BJ (cell line): ENCODE measurements around the gene GNS. TPM values are rescaled to one million over a fixed set of nuclear protein-coding genes. Genes with fewer than 3 reads are reported as not detected.
"Not testable (repeated sequence)": the region's sequence is repeated elsewhere in the genome, so short reads cannot be mapped to it uniquely, and the experiment has no call there.

ENCODE experiments used
- CTCF ChIA-PET: fragments of 350-600 bp; formaldehyde crosslinking; extraction: SDS; loops from one replicate; lab custom pipeline; 2021; ENCODE audit warnings: antibody characterized with exemption, inconsistent platforms; lab: Yijun Ruan, JAX
- POLR2A ChIA-PET: fragments of 300-600 bp; sonication (Branson Sonifier 250); formaldehyde crosslinking; extraction: SDS; loops from one replicate; lab custom pipeline; 2021; ENCODE audit warnings: antibody characterized with exemption; lab: Charles Lee
- DNase-seq: peaks from one replicate; pipeline ENCODE4 v3.0.0-alpha.2; 2011; ENCODE audit warnings: low read depth
- H3K27me3 ChIP-seq: 2 replicates; pipeline ENCODE4 v1.6.0; 2011; ENCODE audit warnings: low read length; ENCODE audit not compliant: control insufficient read depth, insufficient read depth
- H3K36me3 ChIP-seq: 2 replicates; pipeline ENCODE4 v1.5.1; 2011; ENCODE audit warnings: low read length; ENCODE audit not compliant: control insufficient read depth, insufficient read depth
- H3K4me3 ChIP-seq: 2 replicates; pipeline ENCODE4 v1.5.1; 2011; ENCODE audit warnings: low read depth, mild to moderate bottlenecking, control low read depth, low read length
- polyA plus RNA-seq: library from polyadenylated mRNA; depleted of rRNA; stranded (reverse); fragments of >200 nt; gene quantifications from 2 replicates; pipeline ENCODE4 v1.2.3, GENCODE V29; 2011
- TF ChIP-seq, protein P1 (sequence below): IDR thresholded peaks from 2 replicates; pipeline ENCODE4 v1.5.1; 2011; ENCODE audit warnings: low read depth, mild to moderate bottlenecking, control low read depth, inconsistent platforms, low read length, moderate library complexity; ENCODE audit not compliant: insufficient read depth

Gene GNS
- polyA plus RNA-seq, 1 experiment, result 100 TPM

GRCh38 chr12:64691795-64692583 lies 67.2 kb downstream of the GNS start:
- peaks cover 5% of the 10 kb centered on the region for H3K36me3 ChIP-seq
- H3K4me3 ChIP-seq, result no peak overlapping the region
- POLR2A ChIA-PET, result interaction anchor here (0.9 kb wide), 1 partner anchor 12 kb away, joined by 3 read pairs; no protein-coding TSS in a partner anchor
- DNase-seq, result no peak
- CTCF ChIA-PET, result interaction anchor here (0.9 to 7.9 kb wide), 4 partner anchors 10 to 142 kb away, joined by 3 to 167 read pairs (median 4); no protein-coding TSS in a partner anchor
- H3K27me3 ChIP-seq, result no peaks in the 10 kb centered on the region
- TF ChIP-seq, protein P1, sequence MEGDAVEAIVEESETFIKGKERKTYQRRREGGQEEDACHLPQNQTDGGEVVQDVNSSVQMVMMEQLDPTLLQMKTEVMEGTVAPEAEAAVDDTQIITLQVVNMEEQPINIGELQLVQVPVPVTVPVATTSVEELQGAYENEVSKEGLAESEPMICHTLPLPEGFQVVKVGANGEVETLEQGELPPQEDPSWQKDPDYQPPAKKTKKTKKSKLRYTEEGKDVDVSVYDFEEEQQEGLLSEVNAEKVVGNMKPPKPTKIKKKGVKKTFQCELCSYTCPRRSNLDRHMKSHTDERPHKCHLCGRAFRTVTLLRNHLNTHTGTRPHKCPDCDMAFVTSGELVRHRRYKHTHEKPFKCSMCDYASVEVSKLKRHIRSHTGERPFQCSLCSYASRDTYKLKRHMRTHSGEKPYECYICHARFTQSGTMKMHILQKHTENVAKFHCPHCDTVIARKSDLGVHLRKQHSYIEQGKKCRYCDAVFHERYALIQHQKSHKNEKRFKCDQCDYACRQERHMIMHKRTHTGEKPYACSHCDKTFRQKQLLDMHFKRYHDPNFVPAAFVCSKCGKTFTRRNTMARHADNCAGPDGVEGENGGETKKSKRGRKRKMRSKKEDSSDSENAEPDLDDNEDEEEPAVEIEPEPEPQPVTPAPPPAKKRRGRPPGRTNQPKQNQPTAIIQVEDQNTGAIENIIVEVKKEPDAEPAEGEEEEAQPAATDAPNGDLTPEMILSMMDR, result no peak

DNA sequence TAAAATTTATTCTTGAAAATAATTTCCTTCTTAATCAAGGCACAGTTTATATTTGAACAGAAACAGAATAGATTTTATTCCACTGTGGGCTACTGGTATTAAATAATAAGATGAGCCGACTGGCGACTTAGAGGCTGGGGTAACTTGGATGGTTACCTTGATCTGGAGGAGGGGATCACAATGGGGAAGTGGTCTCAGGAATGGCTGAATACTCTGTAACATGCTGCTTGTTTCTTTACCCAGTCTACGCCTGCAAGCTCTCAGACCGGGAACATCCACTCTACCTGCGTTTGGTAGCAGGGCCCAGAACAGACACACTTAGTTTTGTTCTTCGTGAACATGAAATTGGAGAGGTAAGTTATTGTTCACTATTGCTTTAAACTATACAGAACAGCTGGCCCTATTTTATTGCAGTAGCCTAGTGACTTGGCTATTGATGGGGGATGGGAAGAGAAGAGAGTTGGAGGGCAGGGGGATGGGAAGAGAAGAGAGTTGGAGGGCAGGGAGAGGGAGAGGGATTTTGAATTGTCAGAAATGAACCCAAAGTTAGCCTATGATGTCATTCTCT lies 67.9 kb downstream of the GNS start:
- TF ChIP-seq, protein P1, result no peak
- no peaks in the 10 kb centered on the region for H3K27me3 ChIP-seq
- DNase-seq, result no peak
- ChIA-PET CTCF (interaction anchor here (0.9 to 7.9 kb wide), 3 partner anchors 83 to 141 kb away, joined by 3 to 167 read pairs (median 4); no protein-coding TSS in a partner anchor), POLR2A (interaction anchor here (0.9 kb wide), 1 partner anchor 11 kb away, joined by 3 read pairs; no protein-coding TSS in a partner anchor)
- peaks cover 5% of the 10 kb centered on the region for H3K36me3 ChIP-seq
- no peak overlapping the region for H3K4me3 ChIP-seq

DNA sequence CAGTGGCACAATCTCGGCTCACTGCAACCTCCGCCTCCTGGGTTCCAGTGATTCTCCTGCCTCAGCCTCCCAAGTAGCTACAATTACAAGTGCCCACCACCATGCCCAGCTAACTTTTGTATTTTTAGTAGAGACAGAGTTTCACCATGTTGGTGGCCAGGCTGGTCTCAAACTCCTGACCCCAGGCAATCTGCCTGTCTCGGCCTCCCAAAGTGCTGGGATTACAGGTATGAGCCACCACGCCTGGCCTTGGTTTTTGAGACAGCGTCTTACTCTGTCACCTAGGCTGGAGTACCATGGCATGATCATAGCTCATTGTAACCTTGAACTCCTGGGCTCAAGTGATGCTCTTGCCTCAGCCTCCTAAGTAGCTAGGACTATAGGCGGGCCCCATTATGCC lies 69.0 kb downstream of the GNS start:
- DNase-seq, H3K4me3 ChIP-seq, H3K27me3 ChIP-seq, POLR2A ChIA-PET, H3K36me3 ChIP-seq: not testable (repeated sequence)
- CTCF ChIA-PET, result interaction anchor here (1.3 to 3.2 kb wide), 2 partner anchors 16 to 141 kb away, joined by 3 to 12 read pairs; no protein-coding TSS in a partner anchor

DNA sequence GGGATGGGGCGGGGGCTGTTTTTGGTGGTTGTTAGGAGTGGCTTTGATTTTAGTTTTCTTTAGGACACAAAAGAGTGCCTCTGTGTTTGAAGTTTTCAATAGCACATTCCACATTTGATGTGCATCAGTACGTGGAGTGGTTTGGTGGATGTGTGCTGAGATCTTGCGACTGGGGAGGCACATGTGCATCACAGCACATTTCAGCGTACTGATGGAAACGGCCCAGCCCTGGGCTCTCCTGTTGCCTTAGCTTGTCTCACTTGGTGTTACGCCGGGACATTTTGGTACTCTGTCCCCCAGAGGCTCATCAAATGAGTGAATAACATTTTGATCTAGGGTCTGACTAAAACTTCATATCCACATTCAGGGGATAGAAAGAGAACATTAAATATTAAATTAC lies 70.5 kb downstream of the GNS start:
- Histone ChIP-seq H3K36me3 (peaks cover 1% of the 10 kb centered on the region; the same call in 1 of the 2 replicates), H3K4me3 (no peak overlapping the region), H3K27me3 (no peaks in the 10 kb centered on the region)
- DNase-seq, result no peak
- ChIA-PET POLR2A (no interaction called here), CTCF (interaction anchor here (1.3 to 3.2 kb wide), 4 partner anchors 9 to 139 kb away, joined by 3 to 12 read pairs (median 6); partner anchors contain the start of gene RASSF3)
- TF ChIP-seq, protein P1, result no peak

DNA sequence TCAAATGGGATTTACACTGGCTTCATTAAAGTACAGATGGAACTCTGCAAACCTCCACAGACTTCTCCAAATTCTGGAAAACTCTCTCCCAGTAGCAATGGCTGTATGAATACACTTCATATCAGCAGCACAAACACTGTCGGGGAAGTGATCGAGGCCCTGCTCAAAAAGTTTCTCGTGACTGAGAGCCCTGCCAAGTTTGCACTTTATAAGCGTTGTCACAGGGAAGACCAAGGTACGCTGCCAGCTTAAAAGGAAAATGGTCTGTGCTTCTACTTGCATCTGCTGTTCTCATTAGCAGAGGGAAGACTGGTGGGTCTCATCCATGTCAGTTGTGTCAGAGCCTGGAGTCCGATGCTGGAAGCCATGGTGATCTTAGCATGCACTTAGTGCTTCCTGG lies 71.0 kb downstream of the GNS start:
- ChIA-PET POLR2A (no interaction called here), CTCF (interaction anchor here (2.4 to 3.2 kb wide), 2 partner anchors 9 to 139 kb away, joined by 8 to 12 read pairs; no protein-coding TSS in a partner anchor)
- TF ChIP-seq, protein P1, result no peak
- peaks cover 1% of the 10 kb centered on the region; the same call in 1 of the 2 replicates for H3K36me3 ChIP-seq
- DNase-seq, result no peak
- H3K4me3 ChIP-seq, result no peak overlapping the region
- H3K27me3 ChIP-seq, result no peaks in the 10 kb centered on the region
